NCI-H2107 treated with DMSO at 0.1 percent for 48 hours (cell line): Measurements from ENCODE around the gene CACNA2D4.

Source experiments
- DNase-seq: peaks from one replicate; lab custom pipeline; 2025; ENCODE audit not compliant: unreplicated experiment; lab: John Stamatoyannopoulos, UW

Gene CACNA2D4

DNA sequence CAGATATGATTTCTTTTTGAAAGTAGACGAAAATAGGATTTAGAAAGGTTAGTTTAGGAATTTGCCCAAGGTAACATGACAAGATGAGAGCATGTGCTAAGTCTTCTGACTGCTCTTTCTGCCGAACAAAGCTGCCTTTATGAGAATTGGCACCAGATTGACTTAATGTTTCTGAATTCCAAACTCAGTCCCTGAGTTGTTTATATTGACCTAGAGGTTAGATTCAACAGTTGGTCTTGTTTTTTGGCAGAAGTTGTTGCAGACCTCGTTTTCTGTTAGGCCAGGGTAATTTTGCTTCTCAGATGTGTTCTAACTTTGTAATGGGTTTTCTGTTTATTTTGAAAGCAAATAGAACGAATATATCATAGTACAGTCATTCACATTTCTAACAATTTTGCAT lies 159.6 kb downstream of the CACNA2D4 start:
- DNase-seq: no peak

- no peak for DNase-seq
Measured at GRCh38 chr12:1758376-1758775, 160.1 kb downstream of the CACNA2D4 start.

GRCh38 chr12:1750300-1750699 lies 168.2 kb downstream of the CACNA2D4 start:
- DNase-seq: no peak

DNA sequence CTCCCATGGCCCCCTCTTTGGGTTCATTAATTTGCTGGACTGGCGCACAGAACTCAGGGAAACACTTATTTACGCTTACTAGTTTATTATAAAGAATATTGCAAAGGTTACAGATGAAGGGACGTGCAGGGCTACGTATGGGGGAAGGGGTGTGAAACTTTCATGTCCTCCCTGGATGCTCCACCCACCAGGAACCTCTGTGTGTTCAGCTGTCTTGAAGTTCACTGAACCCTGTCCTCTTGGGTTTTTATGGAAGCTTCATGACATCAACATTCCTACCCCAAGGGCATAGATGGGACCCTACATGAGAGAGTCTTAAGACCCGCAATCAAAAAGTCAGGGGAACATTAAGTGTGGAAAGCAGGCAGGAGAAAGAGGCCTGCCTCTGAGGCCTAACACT lies 169.4 kb downstream of the CACNA2D4 start:
- no peak for DNase-seq

GRCh38 chr12:1747609-1748008 lies 170.8 kb downstream of the CACNA2D4 start:
- no peak for DNase-seq

GRCh38 chr12:1744932-1745331 lies 173.5 kb downstream of the CACNA2D4 start:
- DNase-seq: no peak
